Tibial artery (tissue), 4 donors: ENCODE data around the gene LRBA.

Experiments
- DNase-seq, 2 donors: peaks; one replicate each; pipeline ENCODE4 v3.0.0-alpha.2; 2019
- H3K27ac ChIP-seq, 2 donors: fragments of 200-600 bp; sonication (generic) in 1 of 2; 1 replicate in 1 of 2; 2 replicates in 1 of 2; pipeline ENCODE4 v1.5.1; 2018 to 2019; ENCODE audit warnings: mild to moderate bottlenecking in 1 of 2
- H3K27me3 ChIP-seq, 2 donors: fragments of 200-600 bp; sonication (generic) in 1 of 2; one replicate each; pipeline versions ENCODE4 v1.5.1 to v1.6.0; 2016 to 2019
- H3K36me3 ChIP-seq, 3 donors: fragments of 200-600 bp; sonication (generic) in 2 of 3; one replicate each; pipeline ENCODE4 v1.5.1; 2016 to 2019; ENCODE audit warnings: mild to moderate bottlenecking in 2 of 3
- H3K4me1 ChIP-seq, 4 donors: fragments of 200-600 bp; sonication (generic) in 2 of 4; 1 replicate in 3 of 4; 2 replicates in 1 of 4; pipeline ENCODE4 v1.5.1; 2016 to 2019
- H3K4me3 ChIP-seq, 2 donors: fragments of 200-600 bp; sonication (generic) in 1 of 2; 1 replicate in 1 of 2; 2 replicates in 1 of 2; pipeline ENCODE4 v1.5.1; 2018 to 2019; ENCODE audit warnings: mild to moderate bottlenecking in 2 of 2
- H3K9me3 ChIP-seq, 3 donors: fragments of 200-600 bp; sonication (generic) in 1 of 3; one replicate each; pipeline ENCODE4 v1.5.1; 2016 to 2019
- intact Hi-C: fragments of 100-400 bp; cut with DNase I; formaldehyde crosslinking; loops from one replicate; pipeline ENCODE4 v1.15.0; 2023; ENCODE audit warnings: low total_unique reads
- TF ChIP-seq, protein P1 (sequence below), 2 experiments: fragments of 200-600 bp in 1 of 2; fragments of 450-650 bp in 1 of 2; IDR thresholded peaks; one replicate each; pipeline ENCODE4 v1.5.1; 2017 to 2019; ENCODE audit warnings: antibody characterized with exemption in 2 of 2, mild to moderate bottlenecking in 1 of 2, moderate library complexity in 1 of 2

The LRBA gene

DNA sequence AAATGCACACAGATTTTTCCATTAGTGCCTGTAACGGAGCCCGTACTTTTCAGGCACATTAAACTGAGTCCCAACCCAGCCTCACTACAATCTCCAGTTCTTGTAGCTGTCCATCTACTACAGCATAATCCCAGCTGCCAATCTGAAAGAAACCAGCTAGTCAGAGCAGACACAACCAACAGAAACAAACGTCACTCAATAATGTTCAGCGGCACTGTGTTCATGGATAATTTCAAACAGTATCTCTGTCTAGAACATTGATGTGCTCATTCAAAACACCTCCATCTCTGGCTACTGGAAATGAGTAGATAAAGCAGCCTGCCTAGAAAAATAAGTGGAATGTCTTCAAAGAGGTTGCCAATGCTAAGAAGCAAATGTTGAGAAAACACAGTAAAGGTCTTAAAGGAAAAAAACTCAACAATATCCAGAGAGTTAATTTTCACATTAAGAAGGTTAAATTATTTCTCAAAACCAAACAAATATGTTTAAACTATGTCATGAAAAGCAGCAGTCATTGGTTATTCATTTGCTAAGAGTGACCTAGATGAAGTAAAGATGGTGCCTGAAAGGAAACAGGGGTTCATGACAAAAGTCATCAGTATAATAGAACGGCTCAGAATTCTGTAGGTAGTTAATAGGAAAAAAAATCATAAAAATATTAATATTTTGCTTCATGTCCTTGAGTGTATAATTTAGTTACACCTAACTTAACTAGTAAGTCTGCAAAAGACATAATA is 678.2 kb downstream of the LRBA start:
- TF ChIP-seq, protein P1, sequence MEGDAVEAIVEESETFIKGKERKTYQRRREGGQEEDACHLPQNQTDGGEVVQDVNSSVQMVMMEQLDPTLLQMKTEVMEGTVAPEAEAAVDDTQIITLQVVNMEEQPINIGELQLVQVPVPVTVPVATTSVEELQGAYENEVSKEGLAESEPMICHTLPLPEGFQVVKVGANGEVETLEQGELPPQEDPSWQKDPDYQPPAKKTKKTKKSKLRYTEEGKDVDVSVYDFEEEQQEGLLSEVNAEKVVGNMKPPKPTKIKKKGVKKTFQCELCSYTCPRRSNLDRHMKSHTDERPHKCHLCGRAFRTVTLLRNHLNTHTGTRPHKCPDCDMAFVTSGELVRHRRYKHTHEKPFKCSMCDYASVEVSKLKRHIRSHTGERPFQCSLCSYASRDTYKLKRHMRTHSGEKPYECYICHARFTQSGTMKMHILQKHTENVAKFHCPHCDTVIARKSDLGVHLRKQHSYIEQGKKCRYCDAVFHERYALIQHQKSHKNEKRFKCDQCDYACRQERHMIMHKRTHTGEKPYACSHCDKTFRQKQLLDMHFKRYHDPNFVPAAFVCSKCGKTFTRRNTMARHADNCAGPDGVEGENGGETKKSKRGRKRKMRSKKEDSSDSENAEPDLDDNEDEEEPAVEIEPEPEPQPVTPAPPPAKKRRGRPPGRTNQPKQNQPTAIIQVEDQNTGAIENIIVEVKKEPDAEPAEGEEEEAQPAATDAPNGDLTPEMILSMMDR (IDR thresholded peaks at IDR 0.05), result no peak

DNA sequence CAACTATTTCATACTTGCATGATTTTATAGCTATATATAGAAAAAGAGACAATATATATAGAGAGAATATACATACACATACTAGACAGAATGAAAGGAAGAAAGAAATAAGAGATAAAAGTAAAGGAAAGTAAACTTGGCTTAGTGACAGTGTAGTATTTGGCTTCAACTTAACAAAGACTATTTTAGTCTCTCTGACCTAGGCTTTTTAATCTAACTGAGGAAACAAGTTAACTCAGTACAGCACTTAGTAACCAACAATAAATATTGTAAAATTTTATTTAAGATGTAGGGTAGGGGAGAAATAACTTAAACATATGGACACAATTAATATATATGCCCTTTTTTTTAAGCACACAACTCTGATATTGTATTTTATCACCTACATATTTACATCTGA is 682.1 kb downstream of the LRBA start:
- Histone ChIP-seq H3K27ac (no peak overlapping the region), H3K4me3 (no peak overlapping the region), H3K27me3 (no peaks in the 10 kb centered on the region), H3K9me3 (no peaks in the 10 kb centered on the region), H3K36me3 (no peaks in the 10 kb centered on the region), H3K4me1 (peaks cover 0 to 5% (median 2%) of the 10 kb centered on the region in 4 donors)
- TF ChIP-seq, protein P1 (IDR thresholded peaks at IDR 0.05), result no peak
- intact Hi-C loops, result no loop called here
- no peak for DNase-seq

More for the DNA sequence above, 678.2 kb downstream of the LRBA start:
- DNase-seq, result no peak
- Histone ChIP-seq H3K4me1 (peaks cover 0 to 12% (median 5%) of the 10 kb centered on the region in 4 donors), H3K36me3 (no peaks in the 10 kb centered on the region), H3K9me3 (no peaks in the 10 kb centered on the region), H3K4me3 (no peak overlapping the region), H3K27ac (no peak overlapping the region), H3K27me3 (no peaks in the 10 kb centered on the region)
- intact Hi-C loops, result no loop called here

DNA sequence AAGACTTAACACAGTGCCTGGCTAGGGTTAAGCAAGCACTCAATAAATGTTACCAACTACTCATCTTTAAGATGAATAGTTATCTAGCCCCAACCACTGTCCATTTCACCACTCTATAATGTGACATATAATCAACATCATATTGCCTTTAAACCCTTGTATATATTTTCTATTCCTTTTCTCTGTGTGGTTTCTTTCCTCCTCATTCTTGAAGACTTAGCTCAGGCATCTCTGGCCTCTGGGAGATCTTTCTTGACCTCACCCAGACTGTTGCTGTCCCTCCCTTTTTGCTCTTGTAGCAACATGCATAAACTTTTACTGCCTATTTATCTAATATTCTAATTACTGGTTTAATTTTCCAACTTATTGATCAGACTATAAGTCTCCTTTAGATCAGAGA is 683.0 kb downstream of the LRBA start:
- Histone ChIP-seq H3K36me3 (no peaks in the 10 kb centered on the region), H3K4me1 (no peaks in the 10 kb centered on the region), H3K27ac (no peak overlapping the region), H3K27me3 (no peaks in the 10 kb centered on the region), H3K9me3 (no peaks in the 10 kb centered on the region), H3K4me3 (no peak overlapping the region)
- TF ChIP-seq, protein P1 (IDR thresholded peaks at IDR 0.05), result no peak
- intact Hi-C loops, result no loop called here
- DNase-seq, result no peak

DNA sequence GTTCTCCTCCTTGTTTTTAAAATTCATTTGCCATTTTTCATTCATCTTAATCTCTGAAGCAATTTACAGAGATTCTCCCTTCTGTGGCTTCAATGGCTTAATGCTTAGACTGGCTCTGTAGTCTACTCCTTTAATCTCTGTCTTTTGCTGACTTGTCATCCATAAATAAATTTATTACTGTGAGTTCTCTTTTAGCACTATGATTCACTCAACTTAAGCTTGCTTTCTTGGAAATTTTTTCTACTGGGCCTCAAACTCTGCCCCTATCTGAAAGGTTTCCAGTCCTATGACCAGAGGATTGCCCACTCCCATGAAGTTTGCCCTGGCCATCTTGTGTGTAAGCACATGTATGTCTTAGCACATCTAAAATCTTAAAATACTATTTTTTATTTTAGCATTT is 685.7 kb downstream of the LRBA start:
- Histone ChIP-seq H3K4me1 (no peaks in the 10 kb centered on the region), H3K9me3 (no peaks in the 10 kb centered on the region), H3K27ac (no peak overlapping the region), H3K27me3 (no peaks in the 10 kb centered on the region), H3K4me3 (no peak overlapping the region), H3K36me3 (no peaks in the 10 kb centered on the region)
- intact Hi-C loops, result no loop called here
- TF ChIP-seq, protein P1 (IDR thresholded peaks at IDR 0.05), result no peak
- DNase-seq, result no peak

DNA sequence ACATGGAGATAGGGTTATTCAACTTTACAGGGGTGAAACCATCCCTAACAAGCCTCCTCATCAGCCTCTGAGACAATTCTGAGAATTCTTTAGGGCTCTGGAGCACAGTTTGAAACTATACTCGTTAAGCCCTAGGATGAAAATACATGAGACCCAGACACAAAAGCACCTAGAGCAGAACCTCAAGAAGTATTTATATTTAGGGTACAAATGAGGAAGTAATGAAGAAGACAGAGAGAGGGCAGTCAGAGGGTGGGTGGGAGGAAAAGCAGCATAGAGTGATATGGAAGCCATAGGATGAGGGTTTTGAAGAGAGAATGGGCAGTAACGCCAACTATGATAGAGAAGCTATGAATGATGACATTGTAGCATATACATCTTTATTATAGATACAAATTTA is 686.6 kb downstream of the LRBA start:
- Histone ChIP-seq H3K4me1 (peaks cover 0 to 5% (median 0%) of the 10 kb centered on the region in 4 donors), H3K9me3 (no peaks in the 10 kb centered on the region), H3K36me3 (no peaks in the 10 kb centered on the region), H3K4me3 (no peak overlapping the region), H3K27me3 (no peaks in the 10 kb centered on the region), H3K27ac (no peak overlapping the region)
- DNase-seq, result no peak
- TF ChIP-seq, protein P1 (IDR thresholded peaks at IDR 0.05), result no peak
- intact Hi-C loops, result no loop called here
